ENCODE measurements around the gene ZNF580.

The ZNF580 gene

GRCh38 chr19:55606471-55606787 lies 34.4 kb upstream of the ZNF580 start:
- no peak for DNase-seq (ENCODE audit: low spot score)

- no peak for DNase-seq (ENCODE audit: low spot score)
Observed at GRCh38 chr19:55606817-55607216, 34.0 kb upstream of the ZNF580 start.

- DNase-seq (ENCODE audit: low spot score) = no peak
Observed at GRCh38 chr19:55609326-55609725, 31.5 kb upstream of the ZNF580 start.

GRCh38 chr19:55611300-55611982 lies 29.4 kb upstream of the ZNF580 start:
- DNase-seq (ENCODE audit: low spot score) = no peak

- no peak for DNase-seq (ENCODE audit: low spot score)
Observed at GRCh38 chr19:55611983-55612645, 28.7 kb upstream of the ZNF580 start.

- no peak for DNase-seq (ENCODE audit: low spot score)
Observed at GRCh38 chr19:55613396-55613795, 27.4 kb upstream of the ZNF580 start.

GRCh38 chr19:55613930-55614710 lies 26.7 kb upstream of the ZNF580 start:
- DNase-seq (ENCODE audit: low spot score) = no peak

- DNase-seq (ENCODE audit: low spot score) = no peak
Observed at GRCh38 chr19:55614711-55615542, 25.9 kb upstream of the ZNF580 start.

- DNase-seq (ENCODE audit: low spot score) = no peak
Observed at GRCh38 chr19:55615543-55616394, 25.0 kb upstream of the ZNF580 start.

GRCh38 chr19:55616395-55616875 lies 24.4 kb upstream of the ZNF580 start:
- no peak for DNase-seq (ENCODE audit: low spot score)

- no peak for DNase-seq (ENCODE audit: low spot score)
Observed at GRCh38 chr19:55617426-55617825, 23.4 kb upstream of the ZNF580 start.

GRCh38 chr19:55618426-55618825 lies 22.4 kb upstream of the ZNF580 start:
- DNase-seq (ENCODE audit: low spot score) = no peak

GRCh38 chr19:55619286-55619685 lies 21.5 kb upstream of the ZNF580 start:
- no peak for DNase-seq (ENCODE audit: low spot score)

- peak; percentile 13 for DNase-seq (ENCODE audit: low spot score)
Observed at GRCh38 chr19:55620410-55621204, 20.2 kb upstream of the ZNF580 start.

GRCh38 chr19:55621205-55621672 lies 19.6 kb upstream of the ZNF580 start:
- DNase-seq (ENCODE audit: low spot score) = no peak

GRCh38 chr19:55621673-55622231 lies 19.1 kb upstream of the ZNF580 start:
- no peak for DNase-seq (ENCODE audit: low spot score)

- no peak for DNase-seq (ENCODE audit: low spot score)
Observed at GRCh38 chr19:55622242-55622969, 18.4 kb upstream of the ZNF580 start.

GRCh38 chr19:55623130-55623529 lies 17.7 kb upstream of the ZNF580 start:
- DNase-seq (ENCODE audit: low spot score) = no peak

GRCh38 chr19:55623561-55623960 lies 17.2 kb upstream of the ZNF580 start:
- no peak for DNase-seq (ENCODE audit: low spot score)

All from CD4-positive, alpha-beta T cell treated with Interleukin-6 at 100 ng/mL for 8 hours (primary cell).